Measurements from ENCODE around the gene RPS14. TPM values are rescaled to one million over a fixed set of nuclear protein-coding genes. Genes with fewer than 3 reads are reported as not detected.

The RPS14 gene
- total and polyA plus RNA-seq, 5 donors from 2014 or later = 3,121 to 8,871 (median 6,266) TPM

- H3K4me3 ChIP-seq (ENCODE audit: low read depth, low read length) = peak overlapping the region; percentile 95
Measured at GRCh38 chr5:150409638-150410523, 39.7 kb downstream of the RPS14 start.

DNA sequence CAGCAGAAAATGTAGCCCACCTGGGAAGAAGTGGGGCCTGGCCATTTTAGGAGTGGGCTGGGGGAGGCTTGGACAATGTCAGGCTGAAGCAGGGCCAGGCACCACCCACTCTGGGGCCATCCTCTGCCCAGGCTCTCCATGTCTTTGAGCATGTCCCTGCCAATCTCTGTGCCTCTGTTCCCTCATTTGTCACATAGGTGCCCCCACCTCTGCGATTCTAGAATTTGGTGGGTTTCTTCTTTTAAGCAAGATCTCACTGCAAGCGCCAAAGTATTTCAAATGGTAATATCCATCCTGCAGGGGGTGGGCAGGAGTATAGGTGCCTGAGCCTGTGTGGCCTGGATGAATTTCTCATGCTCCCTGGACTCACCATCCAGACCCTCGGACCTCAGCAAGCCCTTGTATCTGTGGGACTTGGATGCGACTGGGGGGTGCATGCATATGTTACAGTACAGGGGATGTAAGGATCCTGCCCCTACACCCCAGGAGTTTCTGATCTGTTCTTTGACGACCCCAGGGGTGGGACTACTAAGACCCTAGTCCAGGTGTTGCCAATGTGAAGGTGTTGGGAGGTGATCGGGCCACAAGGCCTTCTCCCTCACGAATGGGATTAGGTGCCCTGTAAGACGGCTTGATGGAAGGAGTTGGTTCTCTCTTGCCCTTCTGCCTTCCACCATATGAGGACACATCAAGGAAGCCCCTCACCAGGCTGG, 41.2 kb downstream of the RPS14 start:
- Mint-ChIP-seq H3K4me3 (peak overlapping the region; percentile 43 to 100 (median 78)), H3K36me3 (peaks cover 4% of the 10 kb centered on the region), H3K4me1 (peaks cover 15 to 52% (median 26%) of the 10 kb centered on the region in 4 donors), H3K27me3 (peaks cover 11% of the 10 kb centered on the region), H3K27ac (peak overlapping the region; percentile 36 to 79 (median 71)), H3K9me3 (no peaks in the 10 kb centered on the region)
- H3K27me3 ChIP-seq (ENCODE audit: control insufficient read depth, insufficient read depth, low read length) = no peaks in the 10 kb centered on the region
- DNase-seq = no peak
- no peak overlapping the region for H3K4me3 ChIP-seq (ENCODE audit: low read depth, low read length)
- H3K9me3 ChIP-seq (ENCODE audit: control insufficient read depth in 2 of 2, low read length in 2 of 2) = no peaks in the 10 kb centered on the region
- no peak for ATAC-seq (ENCODE audit: low read depth in 2 of 2)
- no peak overlapping the region for H3K27ac ChIP-seq (ENCODE audit: insufficient read depth, low read length, poor library complexity, severe bottlenecking)
- H3K36me3 ChIP-seq (ENCODE audit: control insufficient read depth, insufficient read depth, low read length) = peaks cover 39% of the 10 kb centered on the region
- peaks cover 46% of the 10 kb centered on the region for H3K4me1 ChIP-seq (ENCODE audit: control insufficient read depth, insufficient read depth, low read length, poor library complexity, severe bottlenecking)

More at GRCh38 chr5:150409638-150410523, 39.7 kb downstream of the RPS14 start:
- H3K4me1 ChIP-seq (ENCODE audit: control insufficient read depth, insufficient read depth, low read length, poor library complexity, severe bottlenecking) = peaks cover 51% of the 10 kb centered on the region
- DNase-seq (peak; percentile 38 to 78 (median 47)), ATAC-seq (ENCODE audit: low read depth in 2 of 2) (peak in 1 of 2 donors; percentile 11)
- no peaks in the 10 kb centered on the region for H3K9me3 Mint-ChIP-seq
- H3K36me3 Mint-ChIP-seq = peaks cover 4% of the 10 kb centered on the region
- H3K9me3 ChIP-seq (ENCODE audit: control insufficient read depth in 2 of 2, low read length in 2 of 2) = no peaks in the 10 kb centered on the region
- peaks cover 26% of the 10 kb centered on the region for H3K36me3 ChIP-seq (ENCODE audit: control insufficient read depth, insufficient read depth, low read length)
- H3K27ac ChIP-seq (ENCODE audit: insufficient read depth, low read length, poor library complexity, severe bottlenecking) = peak overlapping the region; percentile 98
- H3K27me3 Mint-ChIP-seq = peaks cover 11% of the 10 kb centered on the region
- H3K27me3 ChIP-seq (ENCODE audit: control insufficient read depth, insufficient read depth, low read length) = no peaks in the 10 kb centered on the region
- peak overlapping the region; percentile 96 to 100 (median 100) for H3K27ac Mint-ChIP-seq
- peaks cover 15 to 52% (median 27%) of the 10 kb centered on the region in 4 donors for H3K4me1 Mint-ChIP-seq
- H3K4me3 Mint-ChIP-seq = peak overlapping the region; percentile 97 to 100 (median 98)

- peaks cover 11% of the 10 kb centered on the region for H3K27me3 Mint-ChIP-seq
- H3K9me3 Mint-ChIP-seq = no peaks in the 10 kb centered on the region
- H3K9me3 ChIP-seq (ENCODE audit: control insufficient read depth in 2 of 2, low read length in 2 of 2) = no peaks in the 10 kb centered on the region
- H3K27ac ChIP-seq (ENCODE audit: insufficient read depth, low read length, poor library complexity, severe bottlenecking) = no peak overlapping the region
- H3K27ac Mint-ChIP-seq = peak overlapping the region; percentile 15 to 71 (median 38)
- ATAC-seq (ENCODE audit: low read depth in 2 of 2) (no peak), DNase-seq (no peak)
- H3K4me3 ChIP-seq (ENCODE audit: low read depth, low read length) = no peak overlapping the region
- H3K4me3 Mint-ChIP-seq = peak overlapping the region in 2 of 4 donors; percentile 32 to 43
- no peaks in the 10 kb centered on the region for H3K27me3 ChIP-seq (ENCODE audit: control insufficient read depth, insufficient read depth, low read length)
- peaks cover 35% of the 10 kb centered on the region for H3K4me1 ChIP-seq (ENCODE audit: control insufficient read depth, insufficient read depth, low read length, poor library complexity, severe bottlenecking)
- H3K36me3 Mint-ChIP-seq = peaks cover 9% of the 10 kb centered on the region
- peaks cover 8 to 44% (median 18%) of the 10 kb centered on the region in 4 donors for H3K4me1 Mint-ChIP-seq
- peaks cover 51% of the 10 kb centered on the region for H3K36me3 ChIP-seq (ENCODE audit: control insufficient read depth, insufficient read depth, low read length)
Measured at GRCh38 chr5:150407096-150407720, 42.3 kb downstream of the RPS14 start.

DNA sequence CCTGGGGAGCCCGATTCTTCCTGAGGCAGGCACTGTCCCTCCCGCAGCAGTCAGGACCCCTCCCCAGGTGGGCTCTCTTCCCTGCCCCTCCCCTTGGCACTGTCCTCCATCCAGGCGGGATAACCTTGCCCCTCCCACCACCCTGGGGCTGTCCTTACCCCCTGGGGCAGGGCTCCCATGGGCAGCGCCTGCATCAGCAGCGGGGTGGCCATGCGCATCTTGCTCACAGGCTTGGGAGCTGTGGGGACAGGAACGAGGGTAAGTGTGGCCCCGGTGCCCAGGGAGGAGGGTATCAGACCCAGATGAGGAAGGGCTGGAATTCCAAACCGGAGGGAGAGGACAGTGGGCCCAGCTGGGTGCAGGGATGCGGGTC, 42.8 kb downstream of the RPS14 start:
- peaks cover 13% of the 10 kb centered on the region for H3K27me3 Mint-ChIP-seq
- H3K27me3 ChIP-seq (ENCODE audit: control insufficient read depth, insufficient read depth, low read length) = no peaks in the 10 kb centered on the region
- H3K9me3 Mint-ChIP-seq = no peaks in the 10 kb centered on the region
- no peak overlapping the region for H3K4me3 ChIP-seq (ENCODE audit: low read depth, low read length)
- peaks cover 30% of the 10 kb centered on the region for H3K4me1 ChIP-seq (ENCODE audit: control insufficient read depth, insufficient read depth, low read length, poor library complexity, severe bottlenecking)
- peaks cover 9% of the 10 kb centered on the region for H3K36me3 Mint-ChIP-seq
- H3K36me3 ChIP-seq (ENCODE audit: control insufficient read depth, insufficient read depth, low read length) = peaks cover 54% of the 10 kb centered on the region
- peaks cover 8 to 44% (median 18%) of the 10 kb centered on the region in 4 donors for H3K4me1 Mint-ChIP-seq
- H3K4me3 Mint-ChIP-seq = peak overlapping the region in 2 of 4 donors; percentile 43 to 47
- peak overlapping the region in 1 of 3 donors; percentile 85 for H3K27ac Mint-ChIP-seq
- H3K27ac ChIP-seq (ENCODE audit: insufficient read depth, low read length, poor library complexity, severe bottlenecking) = no peak overlapping the region
- DNase-seq (no peak), ATAC-seq (ENCODE audit: low read depth in 2 of 2) (no peak)
- H3K9me3 ChIP-seq (ENCODE audit: control insufficient read depth in 2 of 2, low read length in 2 of 2) = no peaks in the 10 kb centered on the region

GRCh38 chr5:150406103-150406722, 43.3 kb downstream of the RPS14 start:
- no peak overlapping the region for H3K27ac ChIP-seq (ENCODE audit: insufficient read depth, low read length, poor library complexity, severe bottlenecking)
- H3K27me3 ChIP-seq (ENCODE audit: control insufficient read depth, insufficient read depth, low read length) = no peaks in the 10 kb centered on the region
- no peak for ATAC-seq (ENCODE audit: low read depth in 2 of 2)
- H3K9me3 Mint-ChIP-seq = no peaks in the 10 kb centered on the region
- H3K9me3 ChIP-seq (ENCODE audit: control insufficient read depth in 2 of 2, low read length in 2 of 2) = no peaks in the 10 kb centered on the region
- peaks cover 8 to 43% (median 16%) of the 10 kb centered on the region in 4 donors for H3K4me1 Mint-ChIP-seq
- H3K36me3 Mint-ChIP-seq = peaks cover 14% of the 10 kb centered on the region
- no peak for DNase-seq
- H3K4me3 Mint-ChIP-seq = peak overlapping the region in 1 of 4 donors; percentile 47
- peaks cover 59% of the 10 kb centered on the region for H3K36me3 ChIP-seq (ENCODE audit: control insufficient read depth, insufficient read depth, low read length)
- peaks cover 25% of the 10 kb centered on the region for H3K4me1 ChIP-seq (ENCODE audit: control insufficient read depth, insufficient read depth, low read length, poor library complexity, severe bottlenecking)
- H3K27me3 Mint-ChIP-seq = peaks cover 15% of the 10 kb centered on the region
- no peak overlapping the region for H3K4me3 ChIP-seq (ENCODE audit: low read depth, low read length)
- H3K27ac Mint-ChIP-seq = peak overlapping the region in 1 of 3 donors; percentile 84

DNA sequence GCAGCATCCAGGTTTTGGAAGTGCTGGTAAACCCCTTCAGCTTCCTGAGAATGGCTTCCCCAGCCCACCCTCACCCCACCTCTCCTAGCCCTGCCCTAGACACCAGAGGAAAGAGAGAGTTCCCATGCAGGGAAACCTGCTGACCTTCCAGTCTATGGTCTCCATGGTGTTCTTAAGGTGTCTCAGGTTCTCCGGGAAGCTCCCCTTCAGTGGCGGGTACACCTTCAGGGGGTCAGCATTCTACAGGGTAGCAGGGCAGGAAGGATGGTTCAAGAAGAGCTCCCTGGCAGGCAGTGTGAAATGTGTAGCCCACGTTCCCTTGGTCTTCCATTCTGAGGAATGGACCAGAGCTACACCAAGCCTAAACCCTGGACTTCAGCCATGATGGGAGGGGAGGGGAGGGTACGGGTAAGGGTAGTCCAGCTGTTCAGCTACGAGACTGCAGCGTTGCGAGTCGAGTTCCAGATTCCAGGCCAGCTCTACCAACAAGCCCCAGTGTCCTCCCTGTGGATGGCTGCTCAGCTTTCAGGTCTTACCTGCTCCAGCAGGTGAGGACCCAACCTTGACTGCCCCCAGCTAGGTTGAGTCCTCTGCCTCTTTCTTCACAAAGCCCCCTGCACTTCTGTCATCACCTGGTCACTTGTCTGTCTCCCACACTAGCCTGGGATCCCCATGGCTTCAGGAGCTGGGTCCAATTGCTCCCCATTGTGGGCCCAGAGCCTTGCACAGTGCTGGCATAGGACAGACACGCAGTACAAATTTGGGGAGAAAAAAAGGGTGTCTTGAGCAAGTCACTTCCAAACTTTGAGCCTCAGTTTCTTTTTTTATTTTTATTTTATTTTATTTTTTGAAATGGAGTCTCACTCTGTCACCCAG, 44.4 kb downstream of the RPS14 start:
- H3K4me3 ChIP-seq (ENCODE audit: low read depth, low read length) = no peak overlapping the region
- Mint-ChIP-seq H3K4me3 (peak overlapping the region in 1 of 4 donors; percentile 79), H3K27me3 (peaks cover 15% of the 10 kb centered on the region), H3K9me3 (no peaks in the 10 kb centered on the region), H3K36me3 (peaks cover 21% of the 10 kb centered on the region), H3K27ac (no peak overlapping the region), H3K4me1 (peaks cover 2 to 33% (median 9%) of the 10 kb centered on the region in 4 donors)
- no peak for DNase-seq
- no peaks in the 10 kb centered on the region for H3K9me3 ChIP-seq (ENCODE audit: control insufficient read depth in 2 of 2, low read length in 2 of 2)
- no peak for ATAC-seq (ENCODE audit: low read depth in 2 of 2)
- no peak overlapping the region for H3K27ac ChIP-seq (ENCODE audit: insufficient read depth, low read length, poor library complexity, severe bottlenecking)
- peaks cover 70% of the 10 kb centered on the region for H3K36me3 ChIP-seq (ENCODE audit: control insufficient read depth, insufficient read depth, low read length)
- H3K4me1 ChIP-seq (ENCODE audit: control insufficient read depth, insufficient read depth, low read length, poor library complexity, severe bottlenecking) = peaks cover 15% of the 10 kb centered on the region
- no peaks in the 10 kb centered on the region for H3K27me3 ChIP-seq (ENCODE audit: control insufficient read depth, insufficient read depth, low read length)

Data from CD4-positive, CD25-positive, alpha-beta regulatory T cell (primary cell).